Nephron progenitor cell (in vitro differentiated cells): ENCODE measurements around the gene C6orf89.

Source experiments
- DNase-seq: peaks from one replicate; pipeline ENCODE4 v3.0.0; 2021
- H3K27ac Mint-ChIP-seq: 2 replicates; pipeline ENCODE4 v1.8.0; 2021; ENCODE audit warnings: mild to moderate bottlenecking, moderate library complexity, mixed read lengths
- H3K27me3 Mint-ChIP-seq: 2 replicates; pipeline ENCODE4 v1.8.0; 2021; ENCODE audit warnings: mild to moderate bottlenecking, low read depth, mixed read lengths; ENCODE audit not compliant: poor library complexity
- H3K36me3 Mint-ChIP-seq: 2 replicates; pipeline ENCODE4 v1.8.0; 2021; ENCODE audit warnings: low read depth, mixed read lengths
- H3K4me1 Mint-ChIP-seq: 2 replicates; pipeline ENCODE4 v1.8.0; 2021; ENCODE audit warnings: mixed read lengths
- H3K4me3 Mint-ChIP-seq: 2 replicates; pipeline ENCODE4 v1.8.0; 2021; ENCODE audit warnings: mild to moderate bottlenecking, moderate library complexity, mixed read lengths
- H3K9me3 Mint-ChIP-seq: 2 replicates; pipeline ENCODE4 v1.8.0; 2021; ENCODE audit warnings: mild to moderate bottlenecking, moderate library complexity, mixed read lengths
- CTCF ChIP-seq: fragments of 200-600 bp; sonication (generic); IDR thresholded peaks from 2 replicates; pipeline ENCODE4 v1.5.0; 2021; ENCODE audit warnings: antibody characterized with exemption

Gene C6orf89

GRCh38 chr6:36839749-36840431 lies 45.9 kb upstream of the C6orf89 start:
- H3K9me3 Mint-ChIP-seq, result no peaks in the 10 kb centered on the region
- no peak for TF ChIP-seq CTCF
- H3K36me3 Mint-ChIP-seq, result no peaks in the 10 kb centered on the region
- H3K4me1 Mint-ChIP-seq, result peaks cover 50% of the 10 kb centered on the region
- peak overlapping the region; percentile 79 for H3K4me3 Mint-ChIP-seq
- no peak overlapping the region for H3K27ac Mint-ChIP-seq
- peak; percentile 72 for DNase-seq
- H3K27me3 Mint-ChIP-seq, result peaks cover 87% of the 10 kb centered on the region

GRCh38 chr6:36840432-36841403 lies 45.0 kb upstream of the C6orf89 start:
- H3K9me3 Mint-ChIP-seq, result no peaks in the 10 kb centered on the region
- H3K27ac Mint-ChIP-seq, result no peak overlapping the region
- H3K4me1 Mint-ChIP-seq, result peaks cover 51% of the 10 kb centered on the region
- H3K4me3 Mint-ChIP-seq, result peak overlapping the region; percentile 79
- DNase-seq, result peak; percentile 42
- H3K27me3 Mint-ChIP-seq, result peaks cover 84% of the 10 kb centered on the region
- H3K36me3 Mint-ChIP-seq, result no peaks in the 10 kb centered on the region
- TF ChIP-seq CTCF, result no peak

GRCh38 chr6:36841756-36842155 lies 44.0 kb upstream of the C6orf89 start:
- no peaks in the 10 kb centered on the region for H3K9me3 Mint-ChIP-seq
- TF ChIP-seq CTCF, result no peak
- H3K36me3 Mint-ChIP-seq, result no peaks in the 10 kb centered on the region
- peaks cover 77% of the 10 kb centered on the region for H3K27me3 Mint-ChIP-seq
- H3K4me3 Mint-ChIP-seq, result no peak overlapping the region
- DNase-seq, result no peak
- peaks cover 51% of the 10 kb centered on the region for H3K4me1 Mint-ChIP-seq
- H3K27ac Mint-ChIP-seq, result no peak overlapping the region

- Mint-ChIP-seq H3K9me3 (no peaks in the 10 kb centered on the region), H3K4me3 (no peak overlapping the region), H3K27me3 (peaks cover 69% of the 10 kb centered on the region), H3K27ac (no peak overlapping the region), H3K4me1 (peaks cover 56% of the 10 kb centered on the region), H3K36me3 (no peaks in the 10 kb centered on the region)
- TF ChIP-seq CTCF, result no peak
- DNase-seq, result no peak
Measured at GRCh38 chr6:36843170-36843569, 42.6 kb upstream of the C6orf89 start.

- no peak for TF ChIP-seq CTCF
- no peaks in the 10 kb centered on the region for H3K36me3 Mint-ChIP-seq
- peaks cover 62% of the 10 kb centered on the region for H3K4me1 Mint-ChIP-seq
- H3K27ac Mint-ChIP-seq, result no peak overlapping the region
- no peaks in the 10 kb centered on the region for H3K9me3 Mint-ChIP-seq
- H3K27me3 Mint-ChIP-seq, result peaks cover 61% of the 10 kb centered on the region
- H3K4me3 Mint-ChIP-seq, result no peak overlapping the region
- no peak for DNase-seq
Measured at GRCh38 chr6:36844232-36845170, 41.3 kb upstream of the C6orf89 start.
